ENCODE data around the gene AASS.

GRCh38 chr7:122135275-122135674 is 8.8 kb downstream of the AASS start:
- TF ChIP-seq, protein P1, sequence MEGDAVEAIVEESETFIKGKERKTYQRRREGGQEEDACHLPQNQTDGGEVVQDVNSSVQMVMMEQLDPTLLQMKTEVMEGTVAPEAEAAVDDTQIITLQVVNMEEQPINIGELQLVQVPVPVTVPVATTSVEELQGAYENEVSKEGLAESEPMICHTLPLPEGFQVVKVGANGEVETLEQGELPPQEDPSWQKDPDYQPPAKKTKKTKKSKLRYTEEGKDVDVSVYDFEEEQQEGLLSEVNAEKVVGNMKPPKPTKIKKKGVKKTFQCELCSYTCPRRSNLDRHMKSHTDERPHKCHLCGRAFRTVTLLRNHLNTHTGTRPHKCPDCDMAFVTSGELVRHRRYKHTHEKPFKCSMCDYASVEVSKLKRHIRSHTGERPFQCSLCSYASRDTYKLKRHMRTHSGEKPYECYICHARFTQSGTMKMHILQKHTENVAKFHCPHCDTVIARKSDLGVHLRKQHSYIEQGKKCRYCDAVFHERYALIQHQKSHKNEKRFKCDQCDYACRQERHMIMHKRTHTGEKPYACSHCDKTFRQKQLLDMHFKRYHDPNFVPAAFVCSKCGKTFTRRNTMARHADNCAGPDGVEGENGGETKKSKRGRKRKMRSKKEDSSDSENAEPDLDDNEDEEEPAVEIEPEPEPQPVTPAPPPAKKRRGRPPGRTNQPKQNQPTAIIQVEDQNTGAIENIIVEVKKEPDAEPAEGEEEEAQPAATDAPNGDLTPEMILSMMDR (IDR thresholded peaks at IDR 0.05): no peak
- no peak for TF ChIP-seq POLR2A (IDR thresholded peaks at IDR 0.05)

Measured in prostate gland (tissue), 2 donors.